ENCODE results near the gene NDUFC2.
"Not testable (repeated sequence)": the region's sequence is repeated elsewhere in the genome, so short reads cannot be mapped to it uniquely, and the experiment has no call there.

Gene NDUFC2

GRCh38 chr11:78079232-78080083 is at the start of gene NDUFC2:
Gene NDUFC2, minus strand, starts transcription at chr11:78079862. Its CDS starts 118 bp downstream, at chr11:78079744.
- DNase-seq: peak; percentile 83

GRCh38 chr11:78127403-78127802 is 47.7 kb upstream of the NDUFC2 start:
- no peak for DNase-seq

- no peak for DNase-seq
Observed at GRCh38 chr11:78112582-78113275, 33.1 kb upstream of the NDUFC2 start.

DNA sequence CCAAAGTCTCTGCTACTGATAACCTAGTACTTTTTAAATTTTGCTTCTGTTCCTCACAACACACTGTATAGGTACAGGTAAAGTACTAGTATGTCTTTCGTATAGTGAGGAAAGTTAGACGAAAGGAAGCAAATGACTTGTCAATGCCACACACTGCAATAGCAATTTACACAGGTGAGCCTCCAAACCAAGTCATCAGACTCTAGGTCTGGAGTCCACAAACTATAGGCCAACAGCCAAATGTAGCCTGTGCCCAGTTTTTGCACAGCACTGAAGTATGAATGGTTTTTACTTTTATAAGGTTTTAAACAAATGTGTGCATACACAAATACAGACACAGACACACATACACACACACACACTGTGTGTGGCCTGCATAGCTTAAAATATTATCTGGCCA is 31.6 kb upstream of the NDUFC2 start:
- no peak for DNase-seq

DNA sequence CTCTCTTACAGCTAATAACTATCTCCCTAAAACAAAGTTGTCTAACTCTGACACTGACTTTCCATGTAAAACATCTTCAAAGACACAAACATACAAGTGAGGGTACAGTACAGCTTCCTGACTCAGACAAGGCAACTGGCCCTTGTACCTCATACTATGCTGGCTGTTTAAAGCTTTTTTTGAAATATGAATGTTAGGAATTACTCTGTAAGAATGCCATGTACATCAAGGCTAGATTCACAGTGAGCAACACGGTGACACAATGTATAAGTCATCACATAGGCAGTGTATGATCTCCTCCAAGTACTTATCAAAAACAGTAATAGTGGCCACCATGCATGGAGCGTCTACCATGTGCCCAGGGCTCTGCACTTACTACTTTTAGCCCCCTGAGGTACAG is 31.2 kb upstream of the NDUFC2 start:
- no peak for DNase-seq

- no peak for DNase-seq
Observed at GRCh38 chr11:78110351-78110750, 30.7 kb upstream of the NDUFC2 start.

GRCh38 chr11:78109081-78110015 is 29.7 kb upstream of the NDUFC2 start:
- DNase-seq: no peak

DNA sequence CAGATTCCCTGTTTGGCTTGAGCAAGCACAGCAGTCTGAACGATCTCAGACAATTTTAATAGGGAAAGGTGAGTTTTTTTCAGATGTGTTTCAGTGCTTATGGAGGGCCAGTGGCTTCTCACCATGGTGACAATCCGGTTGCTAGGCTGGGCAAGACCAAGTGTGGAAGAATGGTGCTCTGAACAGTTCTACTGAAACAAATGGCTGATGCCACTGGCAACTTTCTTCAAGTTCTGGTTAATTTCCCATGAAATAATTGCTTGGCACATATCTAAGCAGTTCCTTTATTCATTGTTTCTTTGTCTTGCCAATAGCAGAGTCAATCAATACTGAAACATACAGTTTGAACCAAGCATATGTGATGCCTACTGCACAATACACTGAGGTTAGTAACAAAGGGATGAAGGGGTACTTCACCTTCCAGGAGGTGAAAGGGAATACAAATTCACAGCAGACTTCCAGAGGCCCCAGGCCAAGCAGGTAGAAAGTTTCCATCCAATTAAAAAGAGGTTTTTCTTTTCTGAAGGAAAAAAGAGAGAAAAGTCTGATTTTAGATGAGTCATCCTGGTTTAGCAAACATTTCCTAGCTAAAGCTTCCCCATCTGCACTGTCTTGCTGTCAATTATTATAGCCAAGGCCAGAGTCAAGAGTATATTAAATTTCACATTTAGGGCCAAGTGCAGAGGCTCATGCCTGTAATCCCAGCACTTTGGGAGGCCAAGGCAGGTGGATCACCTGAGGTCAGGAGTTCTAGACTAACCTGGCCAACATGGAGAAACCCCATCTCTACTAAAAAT is 21.2 kb upstream of the NDUFC2 start:
- DNase-seq: no peak

DNA sequence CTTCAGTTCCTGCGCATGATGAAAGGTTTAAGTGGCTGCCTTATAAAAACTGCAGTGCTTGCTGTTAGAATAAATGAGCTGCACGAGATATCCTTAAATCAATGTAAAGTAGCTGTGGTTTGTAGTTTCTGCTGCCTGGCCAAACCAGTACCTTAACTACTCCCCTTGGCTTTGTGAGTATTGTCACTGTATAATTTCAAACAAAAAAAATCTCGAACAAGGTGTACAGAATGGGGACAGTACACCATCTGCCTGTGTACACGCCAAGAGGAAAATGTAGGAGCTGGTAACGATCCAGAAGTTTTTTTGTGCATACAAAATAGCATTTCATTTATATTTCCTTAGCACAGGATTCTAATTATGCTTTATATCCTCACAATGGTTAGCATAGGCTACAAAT is 20.6 kb upstream of the NDUFC2 start:
- no peak for DNase-seq

DNA sequence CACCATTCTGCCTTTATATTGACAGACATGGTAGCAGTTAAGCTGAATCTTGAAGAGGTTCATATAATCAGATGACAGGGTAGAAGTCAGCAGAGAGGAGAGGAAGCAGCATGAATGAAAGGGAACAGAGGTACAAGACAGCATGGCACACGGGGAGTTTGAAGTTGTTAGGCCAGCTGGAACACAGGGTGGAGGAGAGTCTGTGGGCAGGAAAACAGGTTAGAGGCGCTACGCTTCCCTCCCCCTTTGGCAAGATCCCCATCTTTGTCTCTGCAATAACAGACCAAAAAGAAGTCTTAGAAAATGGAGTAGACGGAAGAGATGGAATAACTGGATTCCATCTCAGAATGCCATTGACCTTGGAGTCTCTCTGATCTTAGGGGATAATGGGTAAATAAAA is 20.0 kb upstream of the NDUFC2 start:
- no peak for DNase-seq

- no peak for DNase-seq
Observed at GRCh38 chr11:78097666-78098385, 18.2 kb upstream of the NDUFC2 start.

DNA sequence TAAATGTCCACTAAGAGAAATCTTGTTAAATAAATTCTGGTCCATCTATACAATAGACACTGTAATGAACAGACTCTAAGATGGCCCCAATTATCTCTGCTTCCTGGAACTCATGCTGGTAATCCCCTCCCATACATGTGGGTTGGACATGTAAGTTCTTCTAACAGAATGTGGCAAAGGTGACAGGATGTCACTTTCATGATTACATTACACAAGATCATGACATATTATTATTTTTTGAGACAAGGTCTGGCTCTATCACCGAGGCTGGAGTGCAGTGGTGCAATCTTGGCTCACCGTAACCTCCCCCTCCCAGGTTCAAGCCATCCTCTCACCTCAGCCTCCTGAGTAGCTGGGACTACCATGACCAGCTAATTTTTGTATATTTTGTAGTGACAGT is 14.6 kb upstream of the NDUFC2 start:
- DNase-seq: no peak

- DNase-seq: not testable (repeated sequence)
Observed at GRCh38 chr11:78086521-78087074, 6.9 kb upstream of the NDUFC2 start.

GRCh38 chr11:78085972-78086371 is 6.3 kb upstream of the NDUFC2 start:
- no peak for DNase-seq

DNA sequence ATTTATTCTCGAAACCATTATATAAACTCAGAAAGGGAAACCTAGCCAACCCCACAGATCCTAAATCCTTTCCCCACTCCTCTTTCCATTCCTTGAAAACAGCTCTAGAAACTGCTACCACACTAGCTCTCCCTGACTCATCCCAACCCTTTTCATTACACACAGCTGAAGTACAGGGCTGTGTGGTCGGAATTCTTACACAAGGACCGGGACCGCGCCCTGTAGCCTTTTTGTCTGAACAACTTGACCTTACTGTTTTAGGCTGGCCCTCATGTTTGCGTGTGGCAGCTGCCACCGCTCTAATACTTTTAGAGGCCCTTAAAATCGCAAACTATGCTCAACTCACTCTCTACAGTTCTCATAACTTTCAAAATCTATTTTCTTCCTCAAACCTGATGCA is 4.8 kb upstream of the NDUFC2 start:
- not testable (repeated sequence) for DNase-seq

- DNase-seq: no peak
Observed at GRCh38 chr11:78083021-78083420, 3.4 kb upstream of the NDUFC2 start.

DNA sequence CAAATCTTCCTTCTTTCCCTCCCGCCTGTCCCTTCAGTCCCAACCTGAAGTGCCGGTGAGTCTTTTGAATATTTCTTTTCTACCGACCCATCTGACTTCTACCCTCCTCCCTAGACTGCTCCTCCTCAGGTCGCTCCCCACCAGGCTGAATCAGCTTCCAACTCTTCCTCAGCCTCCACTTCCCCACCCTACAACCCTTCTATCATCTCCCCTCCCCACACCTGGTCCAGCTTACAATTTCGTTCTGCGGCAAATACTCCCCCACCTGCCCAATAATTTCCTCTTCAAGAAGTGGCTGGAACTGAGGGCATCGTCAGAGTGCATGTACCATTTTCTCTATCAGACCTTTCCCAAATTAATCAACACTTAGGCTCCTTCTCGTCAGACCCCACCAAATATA is 2.5 kb upstream of the NDUFC2 start:
- no peak for DNase-seq

- no peak for DNase-seq
Observed at GRCh38 chr11:78081583-78081982, 1.9 kb upstream of the NDUFC2 start.

GRCh38 chr11:78080818-78081495 is 1.3 kb upstream of the NDUFC2 start:
- no peak for DNase-seq

DNA sequence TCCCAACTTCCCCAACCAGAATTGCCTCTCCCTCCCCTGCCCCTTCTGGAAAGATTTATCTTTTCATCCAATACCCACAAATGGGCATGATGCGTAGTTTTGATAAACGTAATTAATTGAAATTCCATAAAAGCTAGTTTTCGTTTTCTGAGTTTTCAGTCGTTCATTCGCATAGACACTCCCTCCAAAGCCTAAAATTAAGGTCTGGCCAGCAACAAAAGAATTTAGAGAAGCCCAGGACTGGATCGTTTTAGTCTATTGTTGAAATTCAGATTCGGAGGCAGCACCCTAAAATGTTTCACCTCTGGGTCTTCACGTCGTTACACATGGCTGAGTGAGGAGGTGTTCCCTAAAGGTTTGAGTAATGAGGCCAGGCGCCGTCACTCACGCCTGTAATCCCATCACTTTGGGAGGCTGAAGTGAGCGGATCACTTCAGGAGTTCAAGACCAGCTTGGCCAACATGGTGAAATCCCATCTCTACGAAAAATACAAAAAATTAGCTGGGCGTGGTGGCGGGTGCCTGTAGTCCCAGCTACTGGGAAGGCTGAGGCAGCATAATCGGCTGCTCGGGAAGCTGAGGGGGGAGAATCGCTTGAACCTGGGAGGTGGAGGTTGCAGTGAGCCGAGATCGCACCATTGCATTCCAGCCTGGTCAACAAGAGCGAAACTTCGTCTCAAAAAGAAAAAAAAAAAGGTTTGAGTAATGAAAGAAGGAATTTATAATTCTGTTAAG is 589 bp upstream of the NDUFC2 start:
- DNase-seq: no peak
